Astrocyte (in vitro differentiated cells and primary cell): ENCODE measurements around the gene ZNF512.

Experiments
- EZH2 ChIP-seq: IDR thresholded peaks from 2 replicates; pipeline ENCODE4 v1.6.1; 2012; ENCODE audit warnings: mild to moderate bottlenecking, low read length, inconsistent platforms; ENCODE audit not compliant: insufficient read depth
- TF ChIP-seq, protein P1 (sequence below): IDR thresholded peaks from 2 replicates; pipeline ENCODE4 v1.5.1; 2011; ENCODE audit warnings: low read depth, mild to moderate bottlenecking, inconsistent platforms, low read length, moderate library complexity; ENCODE audit not compliant: insufficient read depth

DNA sequence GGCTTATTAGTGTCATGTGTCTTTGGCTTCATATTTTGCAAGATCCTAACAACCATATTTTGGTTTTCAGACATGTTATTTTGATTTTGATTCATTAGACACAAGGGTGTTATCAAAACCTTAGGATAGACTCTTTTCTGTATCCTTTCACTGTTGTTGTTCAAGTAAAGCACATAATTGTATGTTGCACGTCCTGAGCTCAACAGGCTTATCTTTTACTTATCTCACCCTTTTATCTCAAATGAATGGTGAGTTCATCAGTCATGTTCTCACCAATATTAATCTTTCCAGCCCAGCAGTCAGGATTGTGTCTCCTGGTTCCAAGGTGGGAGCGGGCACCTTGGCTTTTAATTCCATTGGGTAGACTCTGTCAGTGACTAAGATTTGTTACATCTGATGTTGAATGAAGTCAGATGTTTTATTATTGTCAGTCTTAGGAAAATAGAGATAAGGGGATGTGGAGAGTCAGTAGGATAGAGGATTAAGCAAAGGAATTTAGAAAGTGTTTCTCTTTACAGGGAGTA lies 57.9 kb downstream of the ZNF512 start:
- TF ChIP-seq, protein P1, sequence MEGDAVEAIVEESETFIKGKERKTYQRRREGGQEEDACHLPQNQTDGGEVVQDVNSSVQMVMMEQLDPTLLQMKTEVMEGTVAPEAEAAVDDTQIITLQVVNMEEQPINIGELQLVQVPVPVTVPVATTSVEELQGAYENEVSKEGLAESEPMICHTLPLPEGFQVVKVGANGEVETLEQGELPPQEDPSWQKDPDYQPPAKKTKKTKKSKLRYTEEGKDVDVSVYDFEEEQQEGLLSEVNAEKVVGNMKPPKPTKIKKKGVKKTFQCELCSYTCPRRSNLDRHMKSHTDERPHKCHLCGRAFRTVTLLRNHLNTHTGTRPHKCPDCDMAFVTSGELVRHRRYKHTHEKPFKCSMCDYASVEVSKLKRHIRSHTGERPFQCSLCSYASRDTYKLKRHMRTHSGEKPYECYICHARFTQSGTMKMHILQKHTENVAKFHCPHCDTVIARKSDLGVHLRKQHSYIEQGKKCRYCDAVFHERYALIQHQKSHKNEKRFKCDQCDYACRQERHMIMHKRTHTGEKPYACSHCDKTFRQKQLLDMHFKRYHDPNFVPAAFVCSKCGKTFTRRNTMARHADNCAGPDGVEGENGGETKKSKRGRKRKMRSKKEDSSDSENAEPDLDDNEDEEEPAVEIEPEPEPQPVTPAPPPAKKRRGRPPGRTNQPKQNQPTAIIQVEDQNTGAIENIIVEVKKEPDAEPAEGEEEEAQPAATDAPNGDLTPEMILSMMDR = no peak
- no peak for TF ChIP-seq EZH2
